Naive thymus-derived CD4-positive, alpha-beta T cell (primary cell): ENCODE results near the gene CD86. TPM values are rescaled to one million over a fixed set of nuclear protein-coding genes. Genes with fewer than 3 reads are reported as not detected.
A peak's percentile ranks its signal among the peaks of the same experiment; 100 is the strongest.

ENCODE experiments used
- ATAC-seq: fragments of 150-1000 bp; cut with Tn5 transposase; 2 replicates; pipeline ENCODE4 v1.10.0; 2021; ENCODE audit warnings: mild to moderate bottlenecking, moderate library complexity
- CTCF ChIA-PET: fragments of 350-600 bp; sonication (Branson Sonifier 250); formaldehyde crosslinking; loops from one replicate; lab custom pipeline; 2021; ENCODE audit warnings: antibody characterized with exemption; lab: Charles Lee
- POLR2A ChIA-PET: fragments of 350-600 bp; sonication (Branson Sonifier 250); formaldehyde crosslinking; loops from one replicate; lab custom pipeline; 2021; ENCODE audit warnings: antibody characterized with exemption, inconsistent platforms; lab: Charles Lee
- DNase-seq, 9 donors: peaks; one replicate each; pipeline versions ENCODE4 v3.0.0 to v3.0.0-alpha.2; 2020 to 2022; ENCODE audit warnings: mixed read lengths in 1 of 9
- H3K27ac ChIP-seq: one replicate; pipeline ENCODE4 v1.7.0; 2013; ENCODE audit warnings: mild to moderate bottlenecking, low read depth, low read length, moderate library complexity
- H3K27me3 ChIP-seq, 2 donors: one replicate each; pipeline ENCODE4 v1.7.0; 2013; ENCODE audit warnings: low read length in 2 of 2, mild to moderate bottlenecking in 2 of 2, moderate library complexity in 2 of 2; ENCODE audit not compliant: control insufficient read depth in 2 of 2, insufficient read depth in 2 of 2
- H3K36me3 ChIP-seq, 3 experiments: 1 replicate in 2 of 3; 2 replicates in 1 of 3; pipeline ENCODE4 v1.7.0; 2013; ENCODE audit warnings: low read length in 3 of 3, mild to moderate bottlenecking in 3 of 3, moderate library complexity in 1 of 3; ENCODE audit not compliant: insufficient read depth in 3 of 3, control insufficient read depth in 2 of 3
- H3K4me1 ChIP-seq, 2 donors: one replicate each; pipeline ENCODE4 v1.7.0; 2013; ENCODE audit warnings: low read length in 2 of 2, mild to moderate bottlenecking in 2 of 2, moderate library complexity in 1 of 2; ENCODE audit not compliant: control insufficient read depth in 2 of 2, insufficient read depth in 2 of 2
- H3K4me3 ChIP-seq: 2 replicates; pipeline ENCODE4 v1.7.0; 2013; ENCODE audit warnings: mild to moderate bottlenecking, low read length
- H3K9me3 ChIP-seq, 3 experiments: 1 replicate in 2 of 3; 2 replicates in 1 of 3; pipeline ENCODE4 v1.7.0; 2013; ENCODE audit warnings: low read length in 3 of 3; ENCODE audit not compliant: control insufficient read depth in 2 of 3
- H3K27ac Mint-ChIP-seq, 9 donors: one replicate each; pipeline ENCODE4 v1.8.0; 2020 to 2022; ENCODE audit warnings: mixed read lengths in 9 of 9, mild to moderate bottlenecking in 8 of 9, moderate library complexity in 5 of 9, inconsistent platforms in 2 of 9
- H3K27me3 Mint-ChIP-seq, 5 donors: one replicate each; pipeline ENCODE4 v1.8.0; 2021 to 2022; ENCODE audit warnings: mixed read lengths in 5 of 5, mild to moderate bottlenecking in 1 of 5
- H3K36me3 Mint-ChIP-seq, 5 donors: one replicate each; pipeline ENCODE4 v1.8.0; 2020 to 2022; ENCODE audit warnings: mixed read lengths in 5 of 5, mild to moderate bottlenecking in 3 of 5, inconsistent platforms in 1 of 5
- H3K4me1 Mint-ChIP-seq, 7 donors: one replicate each; pipeline ENCODE4 v1.8.0; 2020 to 2022; ENCODE audit warnings: mixed read lengths in 7 of 7, mild to moderate bottlenecking in 3 of 7, inconsistent platforms in 1 of 7
- H3K4me3 Mint-ChIP-seq, 10 donors: one replicate each; pipeline ENCODE4 v1.8.0; 2020 to 2022; ENCODE audit warnings: mild to moderate bottlenecking in 10 of 10, mixed read lengths in 10 of 10, moderate library complexity in 6 of 10, inconsistent platforms in 2 of 10
- H3K9me3 Mint-ChIP-seq, 11 donors: one replicate each; pipeline ENCODE4 v1.8.0; 2020 to 2022; ENCODE audit warnings: mixed read lengths in 11 of 11, mild to moderate bottlenecking in 4 of 11, inconsistent platforms in 1 of 11, moderate library complexity in 1 of 11
- intact Hi-C, 2 donors: fragments of 100-400 bp; cut with micrococcal nuclease; formaldehyde crosslinking; loops; one replicate each; pipeline ENCODE4 v1.15.1; 2023
- polyA plus RNA-seq, 2 donors: library from polyadenylated mRNA; unstranded; fragments of 300-500 nt; fragmentation: Illumina TruSeq; gene quantifications; one replicate each; pipeline ENCODE4 v1.2.3, GENCODE V29; 2021
- total RNA-seq, 6 experiments: library from RNA in 5 of 6; stranded (reverse) in 5 of 6; gene quantifications; 1 replicate in 5 of 6; 2 replicates in 1 of 6; pipeline ENCODE4 v1.2.3 and lab custom pipeline; 2021 to 2026

The CD86 gene
- total and polyA plus RNA-seq, 7 experiments from 2014 or later: 0.07 to 24.0 (median 1.4) TPM

DNA sequence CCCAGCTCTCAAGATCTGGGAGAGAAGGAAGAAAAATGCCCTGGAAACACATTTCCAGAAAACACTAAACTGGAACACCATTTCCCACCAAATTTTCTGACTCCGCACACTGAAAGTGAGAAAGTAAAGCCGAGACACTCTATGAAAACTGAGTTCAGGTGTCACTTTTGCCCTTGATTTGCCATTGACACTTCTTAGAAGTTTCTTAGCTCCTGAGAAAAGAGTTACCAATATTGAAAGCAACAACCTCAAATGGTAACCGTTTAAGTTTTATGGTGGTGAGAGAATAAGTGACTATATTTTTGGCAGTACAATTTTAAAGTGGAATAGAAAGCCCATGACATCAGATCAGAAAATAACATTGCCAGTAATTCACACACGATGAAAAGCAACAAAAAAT is 39.0 kb downstream of the CD86 start:
- Histone ChIP-seq H3K27me3 (no peaks in the 10 kb centered on the region), H3K9me3 (no peaks in the 10 kb centered on the region), H3K4me3 (no peak overlapping the region), H3K27ac (no peak overlapping the region), H3K4me1 (no peaks in the 10 kb centered on the region), H3K36me3 (no peaks in the 10 kb centered on the region)
- no peak for DNase-seq
- H3K4me3 Mint-ChIP-seq: peak overlapping the region in 1 of 10 donors; percentile 6
- H3K4me1 Mint-ChIP-seq: peaks cover 0 to 31% (median 0%) of the 10 kb centered on the region in 7 donors
- ChIA-PET POLR2A (interaction anchor here (0.6 kb wide), 1 partner anchor 601 kb away, joined by 3 read pairs; no protein-coding TSS in a partner anchor), CTCF (no interaction called here)
- H3K27me3 Mint-ChIP-seq: peaks cover 0 to 4% (median 0%) of the 10 kb centered on the region in 5 donors
- intact Hi-C loops: loop anchor here in 1 of 2 donors (5.0 to 10.0 kb wide), 4 partner anchors 97 to 439 kb away; partner anchors contain the start of gene GOLGB1
- H3K36me3 Mint-ChIP-seq: no peaks in the 10 kb centered on the region
- H3K9me3 Mint-ChIP-seq: no peaks in the 10 kb centered on the region
- ATAC-seq: no peak
- H3K27ac Mint-ChIP-seq: peak overlapping the region in 1 of 9 donors; percentile 84

DNA sequence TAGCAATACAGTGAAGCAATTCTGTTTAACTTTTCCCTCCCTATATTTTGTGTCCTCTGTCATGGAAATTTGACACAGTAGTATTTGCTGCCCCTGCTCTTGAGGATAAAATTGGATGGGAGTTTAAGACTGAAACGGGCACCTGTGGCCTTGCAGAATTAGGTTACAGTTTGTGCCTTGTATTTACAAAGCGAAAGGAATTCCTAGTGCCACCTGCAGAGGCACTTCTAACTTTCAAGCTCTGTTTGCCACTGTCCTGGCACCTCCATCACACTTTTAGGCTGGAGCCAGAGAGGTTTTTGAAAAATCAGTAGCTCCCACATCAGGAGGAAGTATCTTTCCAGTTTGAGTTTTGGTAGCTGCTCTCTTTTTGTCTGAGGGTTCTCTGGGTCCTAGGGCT is 39.5 kb downstream of the CD86 start:
- no peak overlapping the region for H3K27ac ChIP-seq

DNA sequence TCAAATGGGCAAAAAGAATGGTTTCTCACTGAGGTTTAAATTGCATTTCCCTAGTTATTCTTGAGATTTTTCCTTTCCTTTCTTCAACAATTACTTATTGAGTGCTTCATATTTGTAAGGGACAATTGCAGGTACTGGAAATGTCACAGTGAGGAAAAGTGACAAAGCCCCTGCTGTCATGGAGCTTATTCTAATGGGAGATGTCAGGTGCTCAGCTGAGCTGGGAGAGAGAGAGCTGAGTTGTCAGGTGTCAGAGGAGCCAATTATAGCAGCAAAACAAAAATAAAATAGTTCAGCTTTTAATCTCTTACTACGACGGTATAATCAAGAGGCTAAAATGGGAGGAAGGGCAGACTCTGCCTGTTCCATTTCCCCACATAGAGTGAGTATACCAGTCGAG is 42.0 kb downstream of the CD86 start:
- no peak for ATAC-seq
- Mint-ChIP-seq H3K4me3 (no peak overlapping the region), H3K27me3 (peaks cover 0 to 4% (median 0%) of the 10 kb centered on the region in 5 donors), H3K27ac (no peak overlapping the region), H3K4me1 (peaks cover 0 to 34% (median 6%) of the 10 kb centered on the region in 7 donors), H3K36me3 (no peaks in the 10 kb centered on the region), H3K9me3 (no peaks in the 10 kb centered on the region)
- no peak overlapping the region for H3K4me3 ChIP-seq
- H3K36me3 ChIP-seq: no peaks in the 10 kb centered on the region
- no peaks in the 10 kb centered on the region for H3K27me3 ChIP-seq
- intact Hi-C loops: loop anchor here in 1 of 2 donors (10.0 kb wide), 3 partner anchors 212 to 442 kb away; partner anchors contain the start of gene GOLGB1
- ChIA-PET CTCF (no interaction called here), POLR2A (no interaction called here)
- H3K9me3 ChIP-seq: no peaks in the 10 kb centered on the region
- peaks cover 0 to 5% of the 10 kb centered on the region in 2 donors for H3K4me1 ChIP-seq
- no peak for DNase-seq
- H3K27ac ChIP-seq: no peak overlapping the region

More for the DNA sequence above, 39.5 kb downstream of the CD86 start:
- ATAC-seq (no peak), DNase-seq (no peak)
- Mint-ChIP-seq H3K27me3 (peaks cover 0 to 4% (median 0%) of the 10 kb centered on the region in 5 donors), H3K9me3 (no peaks in the 10 kb centered on the region), H3K27ac (peak overlapping the region in 1 of 9 donors; percentile 84), H3K36me3 (no peaks in the 10 kb centered on the region), H3K4me3 (no peak overlapping the region), H3K4me1 (peaks cover 0 to 31% (median 0%) of the 10 kb centered on the region in 7 donors)
- ChIA-PET POLR2A (interaction anchor here (0.6 kb wide), 1 partner anchor 600 kb away, joined by 3 read pairs; no protein-coding TSS in a partner anchor), CTCF (no interaction called here)
- Histone ChIP-seq H3K9me3 (no peaks in the 10 kb centered on the region), H3K4me1 (no peaks in the 10 kb centered on the region), H3K4me3 (no peak overlapping the region), H3K27me3 (no peaks in the 10 kb centered on the region), H3K36me3 (no peaks in the 10 kb centered on the region)
- intact Hi-C loops: loop anchor here in 1 of 2 donors (5.0 to 10.0 kb wide), 4 partner anchors 97 to 440 kb away; partner anchors contain the start of gene GOLGB1

GRCh38 chr3:122098611-122099010 is 43.4 kb downstream of the CD86 start:
- POLR2A ChIA-PET: no interaction called here

DNA sequence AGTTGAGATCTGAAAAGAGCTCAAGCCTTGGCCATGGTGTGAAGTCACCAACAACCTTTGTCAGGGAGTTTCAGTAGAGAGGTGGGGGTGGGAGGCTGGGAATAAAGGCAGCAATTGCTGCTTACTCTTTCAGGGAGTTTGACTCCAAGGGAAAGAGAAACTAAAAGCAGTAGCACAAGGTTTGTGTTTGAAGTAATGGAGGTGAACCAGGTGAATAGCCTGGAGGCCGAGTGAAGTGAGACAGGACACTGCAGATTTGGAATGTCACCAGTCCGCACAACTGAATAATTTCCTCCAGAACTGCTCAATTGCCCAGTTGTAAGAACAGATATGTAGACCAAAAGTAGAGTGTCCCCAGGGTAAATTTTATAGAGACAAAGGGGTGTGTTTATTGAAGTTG is 44.1 kb downstream of the CD86 start:
- no peak overlapping the region for H3K27ac ChIP-seq
- Mint-ChIP-seq H3K27me3 (peaks cover 0 to 4% (median 0%) of the 10 kb centered on the region in 5 donors), H3K4me3 (no peak overlapping the region), H3K9me3 (no peaks in the 10 kb centered on the region), H3K4me1 (peaks cover 0 to 36% (median 10%) of the 10 kb centered on the region in 7 donors), H3K36me3 (no peaks in the 10 kb centered on the region), H3K27ac (no peak overlapping the region)
- ChIA-PET CTCF (interaction anchor here (0.7 kb wide), 1 partner anchor 283 kb away, joined by 5 read pairs; no protein-coding TSS in a partner anchor), POLR2A (no interaction called here)
- no peaks in the 10 kb centered on the region for H3K27me3 ChIP-seq
- H3K9me3 ChIP-seq: no peaks in the 10 kb centered on the region
- H3K4me3 ChIP-seq: no peak overlapping the region
- H3K36me3 ChIP-seq: no peaks in the 10 kb centered on the region
- peaks cover 0 to 5% of the 10 kb centered on the region in 2 donors for H3K4me1 ChIP-seq
- intact Hi-C loops: loop anchor here in 1 of 2 donors (10.0 kb wide), 3 partner anchors 214 to 444 kb away; partner anchors contain the start of gene GOLGB1
- ATAC-seq (no peak), DNase-seq (no peak)

More at GRCh38 chr3:122098611-122099010, 43.4 kb downstream of the CD86 start:
- Mint-ChIP-seq H3K27ac (no peak overlapping the region), H3K4me1 (peaks cover 0 to 36% (median 10%) of the 10 kb centered on the region in 7 donors), H3K27me3 (peaks cover 0 to 4% (median 0%) of the 10 kb centered on the region in 5 donors), H3K36me3 (no peaks in the 10 kb centered on the region), H3K4me3 (no peak overlapping the region), H3K9me3 (no peaks in the 10 kb centered on the region)
- Histone ChIP-seq H3K4me1 (peaks cover 0 to 5% of the 10 kb centered on the region in 2 donors), H3K9me3 (no peaks in the 10 kb centered on the region), H3K27me3 (no peaks in the 10 kb centered on the region), H3K27ac (no peak overlapping the region), H3K36me3 (no peaks in the 10 kb centered on the region), H3K4me3 (no peak overlapping the region)
- CTCF ChIA-PET: interaction anchor here (0.7 kb wide), 1 partner anchor 284 kb away, joined by 5 read pairs; no protein-coding TSS in a partner anchor
- DNase-seq (no peak), ATAC-seq (no peak)
- intact Hi-C loops: loop anchor here in 1 of 2 donors (10.0 kb wide), 3 partner anchors 214 to 444 kb away; partner anchors contain the start of gene GOLGB1

DNA sequence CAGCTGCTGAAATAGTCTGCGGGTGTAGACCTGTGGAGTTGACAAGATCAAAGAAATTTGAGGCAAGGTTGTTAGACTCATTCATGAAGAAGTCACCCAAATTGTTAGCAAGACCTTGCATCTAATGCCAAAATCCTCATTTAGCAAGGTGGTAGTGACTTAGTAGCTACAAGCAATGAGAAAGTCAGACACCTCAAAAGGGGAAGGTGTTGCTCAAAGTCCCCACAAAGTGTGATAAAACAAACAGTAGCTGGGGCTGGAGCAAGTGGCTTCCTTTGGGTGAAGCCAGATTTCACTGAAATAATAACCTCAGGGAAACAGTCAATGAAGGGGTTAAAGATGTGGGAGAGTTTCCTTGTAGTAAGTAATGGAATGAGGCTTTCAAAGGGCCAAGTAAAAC is 44.9 kb downstream of the CD86 start:
- Histone ChIP-seq H3K27me3 (no peaks in the 10 kb centered on the region), H3K9me3 (no peaks in the 10 kb centered on the region), H3K4me3 (no peak overlapping the region), H3K36me3 (no peaks in the 10 kb centered on the region), H3K4me1 (peaks cover 0 to 5% of the 10 kb centered on the region in 2 donors), H3K27ac (no peak overlapping the region)
- Mint-ChIP-seq H3K4me1 (peaks cover 0 to 34% (median 10%) of the 10 kb centered on the region in 7 donors), H3K27me3 (peaks cover 0 to 4% (median 0%) of the 10 kb centered on the region in 5 donors), H3K36me3 (no peaks in the 10 kb centered on the region), H3K4me3 (no peak overlapping the region), H3K9me3 (no peaks in the 10 kb centered on the region), H3K27ac (no peak overlapping the region)
- POLR2A ChIA-PET: interaction anchor here (0.6 kb wide), 1 partner anchor 624 kb away, joined by 7 read pairs; no protein-coding TSS in a partner anchor
- ATAC-seq: no peak
- intact Hi-C loops: loop anchor here in 1 of 2 donors (5.0 kb wide), 1 partner anchor 582 kb away; the partner anchor contains the start of gene PARP14
- CTCF ChIA-PET: interaction anchor here (2.3 kb wide), 1 partner anchor 253 kb away, joined by 5 read pairs; no protein-coding TSS in a partner anchor
- no peak for DNase-seq
